ENCODE data around the gene AFG1L. TPM values are rescaled to one million over a fixed set of nuclear protein-coding genes. Genes with fewer than 3 reads are reported as not detected.

AFG1L gene
- total RNA-seq, 1 experiment from 2014 or later: 7.9 TPM

GRCh38 chr6:108452711-108453195 lies 157.9 kb downstream of the AFG1L start:
- no peak for DNase-seq (ENCODE audit: low spot score)
- Mint-ChIP-seq H3K4me1 (peaks cover 14% of the 10 kb centered on the region), H3K36me3 (no peaks in the 10 kb centered on the region), H3K4me3 (no peak overlapping the region), H3K9me3 (no peaks in the 10 kb centered on the region), H3K27me3 (ENCODE audit: low read depth) (no peaks in the 10 kb centered on the region), H3K27ac (peak overlapping the region; percentile 52; the same call in 1 of the 2 replicates)
- POLR2A ChIA-PET: no interaction called here
- no peak for TF ChIP-seq ATF6 (CRISPR knock-in tag; IDR thresholded peaks at IDR 0.05)
- TF ChIP-seq GABPB1 (CRISPR knock-in tag; IDR thresholded peaks at IDR 0.05): no peak
- no peak for TF ChIP-seq E2F1 (CRISPR knock-in tag; IDR thresholded peaks at IDR 0.05)
- TF ChIP-seq AFF4 (CRISPR knock-in tag; IDR thresholded peaks at IDR 0.05; ENCODE audit: borderline replicate concordance): no peak
- no peak for TF ChIP-seq ATF3 (CRISPR knock-in tag; conservative IDR thresholded peaks at IDR 0.05)
- TF ChIP-seq FOXJ3 (CRISPR knock-in tag; IDR thresholded peaks at IDR 0.05; ENCODE audit: borderline replicate concordance): no peak
- TF ChIP-seq NFE2L1 (CRISPR knock-in tag; IDR thresholded peaks at IDR 0.05): no peak
- no peak for TF ChIP-seq CBFB (CRISPR knock-in tag; IDR thresholded peaks at IDR 0.05; ENCODE audit: low read depth)
- TF ChIP-seq JAZF1 (CRISPR knock-in tag; IDR thresholded peaks at IDR 0.05): no peak
- no peak for TF ChIP-seq ZNF219 (CRISPR knock-in tag; IDR thresholded peaks at IDR 0.05; ENCODE audit: borderline replicate concordance)
- ATAC-seq: peak; percentile 68
- CTCF ChIA-PET: interaction anchor here (0.6 to 1.0 kb wide), 2 partner anchors 277 to 303 kb away, joined by 3 to 4 read pairs; no protein-coding TSS in a partner anchor

GRCh38 chr6:108453601-108454185 lies 158.8 kb downstream of the AFG1L start:
- ChIA-PET CTCF (interaction anchor here (0.6 to 1.0 kb wide), 4 partner anchors 8 to 304 kb away, joined by 3 to 4 read pairs (median 4); no protein-coding TSS in a partner anchor), POLR2A (no interaction called here)
- ATAC-seq: no peak
- Mint-ChIP-seq H3K27ac (0 out of 2 replicates have a peak overlapping the region, but pooled peaks have one; percentile 17), H3K4me3 (no peak overlapping the region), H3K4me1 (peaks cover 14% of the 10 kb centered on the region), H3K9me3 (no peaks in the 10 kb centered on the region), H3K36me3 (no peaks in the 10 kb centered on the region), H3K27me3 (ENCODE audit: low read depth) (no peaks in the 10 kb centered on the region; the same call in 1 of the 2 replicates)
- TF ChIP-seq GABPB1 (CRISPR knock-in tag; IDR thresholded peaks at IDR 0.05) (no peak), PREB (CRISPR knock-in tag; IDR thresholded peaks at IDR 0.05; ENCODE audit: borderline replicate concordance) (no peak)
- DNase-seq (ENCODE audit: low spot score): no peak

GRCh38 chr6:108454356-108454755 lies 159.5 kb downstream of the AFG1L start:
- DNase-seq (ENCODE audit: low spot score): no peak
- POLR2A ChIA-PET: no interaction called here
- peaks cover 14% of the 10 kb centered on the region for H3K4me1 Mint-ChIP-seq
- H3K9me3 Mint-ChIP-seq: no peaks in the 10 kb centered on the region
- H3K36me3 Mint-ChIP-seq: no peaks in the 10 kb centered on the region
- no peak for TF ChIP-seq FOXK1 (CRISPR knock-in tag; IDR thresholded peaks at IDR 0.05)
- TF ChIP-seq IRF2 (CRISPR knock-in tag; IDR thresholded peaks at IDR 0.05; ENCODE audit: borderline replicate concordance, low read depth): no peak
- TF ChIP-seq ATF1 (CRISPR knock-in tag; IDR thresholded peaks at IDR 0.05): no peak
- TF ChIP-seq MAX (CRISPR knock-in tag; IDR thresholded peaks at IDR 0.05): no peak
- no peak for TF ChIP-seq NR3C1 (CRISPR knock-in tag; conservative IDR thresholded peaks at IDR 0.05; ENCODE audit: low read depth)
- no peak for TF ChIP-seq PRDM15 (CRISPR knock-in tag; IDR thresholded peaks at IDR 0.05)
- no peak for TF ChIP-seq FOXJ3 (CRISPR knock-in tag; IDR thresholded peaks at IDR 0.05; ENCODE audit: borderline replicate concordance)
- TF ChIP-seq ZNF317 (CRISPR knock-in tag; IDR thresholded peaks at IDR 0.05; ENCODE audit: borderline replicate concordance, low read depth): no peak
- CTCF ChIA-PET: interaction anchor here (0.6 kb wide), 1 partner anchor 213 kb away, joined by 4 read pairs; no protein-coding TSS in a partner anchor
- ATAC-seq: no peak
- no peak overlapping the region for H3K4me3 Mint-ChIP-seq
- no peak overlapping the region for H3K27ac Mint-ChIP-seq
- no peaks in the 10 kb centered on the region; the same call in 1 of the 2 replicates for H3K27me3 Mint-ChIP-seq (ENCODE audit: low read depth)
